HG03066 (cell line): ENCODE data around the gene CRB3.

Experiments
- ATAC-seq: cut with Tn5 transposase; IDR thresholded peaks from one replicate; pipeline ENCODE4 v1.9.1; 2021; ENCODE audit warnings: low read depth; ENCODE audit not compliant: unreplicated experiment

CRB3 gene

DNA sequence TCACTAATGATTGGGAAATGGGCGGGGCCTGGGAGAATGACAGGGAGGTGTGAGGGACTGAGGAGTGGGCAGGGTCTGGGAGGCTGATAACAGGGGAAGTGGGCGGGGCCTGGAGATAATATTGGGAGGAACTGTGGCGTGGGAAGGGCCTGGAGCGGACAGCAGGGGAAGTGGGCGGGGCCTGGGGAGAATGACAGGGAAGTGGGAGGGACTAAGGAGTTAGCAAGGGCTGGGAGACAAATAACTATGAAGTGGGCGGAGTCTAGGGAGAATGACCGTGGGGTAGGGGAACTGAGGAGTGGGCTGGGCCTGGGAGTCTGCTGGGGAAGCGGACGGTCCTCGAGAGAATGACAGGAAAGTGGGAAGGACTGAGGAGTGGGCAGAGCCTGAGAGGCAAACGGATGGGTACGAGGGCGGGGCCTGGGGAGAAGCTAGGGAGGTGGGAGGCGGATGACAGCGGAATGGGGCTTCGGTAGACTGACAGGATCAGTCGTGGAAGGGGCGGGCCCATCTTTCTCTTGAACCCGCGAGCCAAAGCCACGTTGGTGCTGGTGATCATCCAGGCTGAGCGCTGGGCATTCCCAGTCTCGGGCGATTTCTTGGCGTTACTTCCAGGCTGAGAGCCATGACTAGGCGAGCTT, 52.1 kb downstream of the CRB3 start:
- peak; percentile 43 for ATAC-seq
